ENCODE data around the gene RNF7.
"Not testable (repeated sequence)": the region's sequence is repeated elsewhere in the genome, so short reads cannot be mapped to it uniquely, and the experiment has no call there.

The RNF7 gene

DNA sequence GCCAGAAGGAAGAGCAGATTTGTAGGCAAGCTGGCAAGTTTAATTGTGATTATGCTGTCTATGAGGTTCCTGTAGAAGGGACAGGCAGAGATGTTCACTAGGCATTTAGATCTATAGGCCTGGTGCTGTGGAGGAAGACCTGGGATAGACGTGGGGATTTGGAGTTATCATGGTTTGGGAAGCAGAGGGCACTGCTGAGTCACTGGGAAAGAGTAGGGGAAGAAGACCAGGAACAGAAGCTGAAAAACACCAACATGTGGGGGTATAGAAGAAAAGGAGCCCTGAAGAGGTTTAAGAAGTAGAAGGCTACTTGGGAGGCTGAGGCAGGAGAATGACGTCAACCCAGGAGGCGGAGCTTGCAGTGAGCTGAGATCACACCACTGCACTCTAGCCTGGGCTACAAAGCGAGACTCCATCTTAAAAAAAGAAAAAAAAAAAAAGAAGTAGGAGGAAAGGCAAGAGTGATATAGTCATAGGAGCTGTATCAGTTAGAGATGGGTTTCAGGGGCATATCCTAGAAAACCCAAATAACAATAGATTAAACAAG lies 44.4 kb downstream of the RNF7 start:
- no peak for DNase-seq (ENCODE audit: low spot score)

DNA sequence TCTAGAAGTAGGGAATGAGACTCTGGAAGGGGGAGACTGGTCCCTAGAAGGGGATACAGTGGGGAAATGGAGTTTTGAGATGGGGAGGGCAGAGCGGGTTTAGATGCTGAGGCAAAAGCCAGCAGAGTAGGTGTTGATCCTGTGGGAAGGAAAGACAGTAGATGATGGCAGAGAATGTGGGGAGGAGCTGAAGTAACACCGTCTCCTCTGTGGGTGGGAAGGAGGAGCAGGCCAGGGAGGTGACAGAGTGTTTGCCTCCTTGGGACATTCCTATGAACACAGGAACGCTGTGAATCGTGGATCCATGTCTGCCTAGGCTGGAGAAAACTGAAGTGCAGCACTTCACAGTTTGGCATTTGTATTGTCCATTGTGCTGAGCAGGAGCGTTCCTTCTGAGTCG lies 45.5 kb downstream of the RNF7 start:
- DNase-seq (ENCODE audit: low spot score) = no peak

- no peak for DNase-seq (ENCODE audit: low spot score)
Observed at GRCh38 chr3:141784096-141784495, 46.0 kb downstream of the RNF7 start.

GRCh38 chr3:141784531-141784930 lies 46.4 kb downstream of the RNF7 start:
- DNase-seq (ENCODE audit: low spot score) = no peak

GRCh38 chr3:141788149-141788548 lies 50.1 kb downstream of the RNF7 start:
- no peak for DNase-seq (ENCODE audit: low spot score)

DNA sequence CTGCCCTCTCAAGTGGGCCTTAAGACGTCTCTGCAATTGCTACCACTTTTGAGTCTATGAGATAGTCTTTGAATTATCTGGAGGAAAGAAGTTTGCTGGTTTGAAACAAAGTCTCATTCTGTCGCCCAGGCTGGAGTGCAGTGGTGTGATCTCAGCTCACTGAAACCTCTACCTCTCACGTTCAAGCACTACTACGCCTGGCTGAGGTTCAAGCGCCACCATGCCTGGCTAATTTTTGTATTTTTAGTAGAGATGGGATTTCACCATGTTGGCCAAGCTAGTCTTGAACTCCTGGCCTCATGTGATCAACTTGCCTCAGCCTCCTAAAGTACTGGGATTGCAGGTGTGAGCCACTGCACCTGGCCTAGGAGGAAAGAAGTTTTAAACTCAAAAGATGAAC lies 50.7 kb downstream of the RNF7 start:
- DNase-seq (ENCODE audit: low spot score) = not testable (repeated sequence)

- peak; percentile 51 for DNase-seq (ENCODE audit: low spot score)
Observed at GRCh38 chr3:141789281-141789680, 51.2 kb downstream of the RNF7 start.

- DNase-seq (ENCODE audit: low spot score) = no peak
Observed at GRCh38 chr3:141790171-141790570, 52.1 kb downstream of the RNF7 start.

DNA sequence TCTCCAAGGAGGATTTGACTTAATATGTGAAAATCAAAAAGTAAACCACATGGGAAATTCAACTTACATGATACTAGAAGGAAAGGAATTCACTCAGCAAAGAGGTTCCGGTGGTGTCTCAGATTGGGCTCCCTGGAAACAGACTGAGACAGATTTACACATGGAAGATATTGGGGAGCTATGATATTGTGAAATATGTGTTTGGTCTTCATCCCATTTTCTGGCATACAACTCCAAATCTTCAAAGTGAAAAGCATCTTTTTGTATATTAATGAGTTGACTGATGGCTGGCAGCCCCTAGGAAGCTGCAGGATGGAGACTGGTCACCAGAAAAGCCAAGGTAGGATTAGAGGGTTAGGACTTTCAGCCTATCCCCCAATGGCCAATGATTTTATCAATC lies 54.4 kb downstream of the RNF7 start:
- DNase-seq (ENCODE audit: low spot score) = no peak

GRCh38 chr3:141793476-141794260 lies 55.6 kb downstream of the RNF7 start:
- DNase-seq (ENCODE audit: low spot score) = no peak

GRCh38 chr3:141795276-141795675 lies 57.2 kb downstream of the RNF7 start:
- DNase-seq (ENCODE audit: low spot score) = peak; percentile 24

GRCh38 chr3:141795741-141796080 lies 57.6 kb downstream of the RNF7 start:
- DNase-seq (ENCODE audit: low spot score) = no peak

DNA sequence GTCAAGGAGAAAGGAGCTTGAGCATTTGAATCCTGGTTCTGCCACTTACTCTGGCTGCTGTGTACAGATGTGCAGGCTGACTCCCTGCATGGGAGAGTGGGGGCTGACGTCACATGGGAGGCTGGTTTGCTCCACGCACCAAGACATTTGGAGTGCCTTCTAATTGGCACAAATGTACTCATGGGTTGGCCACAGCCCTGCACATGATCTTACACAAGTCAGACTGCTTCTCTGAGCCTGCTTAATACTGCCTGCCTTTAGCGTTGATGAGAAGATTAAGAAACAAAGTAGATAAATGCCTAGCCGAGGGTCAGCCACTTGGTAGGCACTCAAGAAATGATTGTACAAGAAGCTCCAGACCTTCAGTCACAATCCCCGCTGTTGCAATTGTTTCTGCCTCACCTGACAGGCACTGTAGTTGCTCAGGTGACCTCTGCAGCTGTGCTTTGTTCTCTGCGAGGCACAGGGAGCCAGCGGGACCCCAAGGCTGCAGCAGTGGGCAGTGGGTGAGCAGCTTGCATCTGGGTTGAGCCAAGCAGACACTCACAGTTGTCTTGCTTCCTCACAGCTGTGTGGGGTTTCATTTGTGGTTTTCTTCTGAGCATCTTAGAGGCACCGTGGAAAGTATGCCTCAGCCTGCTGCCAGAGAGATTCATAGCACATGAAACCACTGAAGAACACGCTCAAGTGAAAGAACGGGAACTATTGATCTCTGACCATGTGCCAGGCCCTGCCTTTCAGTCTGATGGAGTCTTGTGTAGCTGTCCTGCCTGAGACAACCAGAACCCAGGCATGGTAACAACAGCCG lies 58.2 kb downstream of the RNF7 start:
- peak; percentile 93 for DNase-seq (ENCODE audit: low spot score)

Measured in NAMALWA (cell line).